HepG2 (cell line): ENCODE data around the gene CSNK1D.

Experiments
- ATF3 ChIP-seq: sonication (generic); formaldehyde crosslinking; IDR thresholded peaks from 2 replicates; pipeline ENCODE4 v1.4.0; 2020; ENCODE audit warnings: missing genetic modification reagents
- DR1 ChIP-seq: sonication (generic); formaldehyde crosslinking; IDR thresholded peaks from 2 replicates; pipeline ENCODE4 v1.8.0; 2021; ENCODE audit warnings: mild to moderate bottlenecking, missing genetic modification reagents, inconsistent platforms
- ZBTB1 ChIP-seq: sonication (generic); formaldehyde crosslinking; IDR thresholded peaks from 2 replicates; pipeline ENCODE4 v1.4.0; 2020; ENCODE audit warnings: missing genetic modification reagents, borderline replicate concordance
- TF ChIP-seq, protein P1 (sequence below): IDR thresholded peaks from 2 replicates; pipeline ENCODE4 v1.6.1; 2012; ENCODE audit warnings: inconsistent platforms
- TF ChIP-seq, protein P2 (sequence below), 2 experiments: sonication (generic) in 1 of 2; formaldehyde crosslinking in 1 of 2; IDR thresholded peaks; 2 replicates each; pipeline versions ENCODE4 v1.5.1 to v1.6.1; 2011 to 2020; ENCODE audit warnings: borderline replicate concordance in 1 of 2, low read depth in 1 of 2, low read length in 1 of 2, mild to moderate bottlenecking in 1 of 2, missing genetic modification reagents in 1 of 2, moderate library complexity in 1 of 2

DNA sequence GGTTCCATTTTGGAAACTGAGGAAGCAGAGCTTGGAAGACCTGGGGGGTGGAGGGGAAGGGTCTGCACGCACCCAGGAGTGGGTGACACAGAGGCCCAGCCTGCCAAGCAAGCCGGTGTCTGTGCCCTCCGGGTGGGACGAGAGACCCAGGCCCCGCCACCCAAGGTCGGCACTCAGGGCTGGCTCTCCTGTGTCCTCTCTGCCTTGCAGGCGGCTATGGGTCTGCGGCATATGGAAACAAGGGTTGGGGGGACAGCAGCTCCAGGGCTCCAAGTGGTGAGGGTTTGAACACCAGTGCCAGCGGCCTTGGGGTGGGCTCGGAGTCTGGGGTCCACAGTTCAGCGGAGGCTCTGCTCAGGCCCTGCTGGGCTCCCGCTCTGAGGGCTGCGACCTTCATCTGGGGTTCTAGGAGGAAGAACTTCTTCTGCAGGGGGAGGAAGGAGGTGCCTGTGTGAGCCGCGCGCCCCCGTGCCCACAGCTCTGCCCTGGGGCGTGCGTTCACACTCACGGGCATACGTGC, 48.5 kb upstream of the CSNK1D start:
- TF ChIP-seq, protein P1, sequence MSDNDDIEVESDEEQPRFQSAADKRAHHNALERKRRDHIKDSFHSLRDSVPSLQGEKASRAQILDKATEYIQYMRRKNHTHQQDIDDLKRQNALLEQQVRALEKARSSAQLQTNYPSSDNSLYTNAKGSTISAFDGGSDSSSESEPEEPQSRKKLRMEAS = no peak
- TF ChIP-seq ZBTB1 (CRISPR knock-in tag) (no peak), DR1 (no peak), ATF3 (no peak)
- TF ChIP-seq, protein P2, sequence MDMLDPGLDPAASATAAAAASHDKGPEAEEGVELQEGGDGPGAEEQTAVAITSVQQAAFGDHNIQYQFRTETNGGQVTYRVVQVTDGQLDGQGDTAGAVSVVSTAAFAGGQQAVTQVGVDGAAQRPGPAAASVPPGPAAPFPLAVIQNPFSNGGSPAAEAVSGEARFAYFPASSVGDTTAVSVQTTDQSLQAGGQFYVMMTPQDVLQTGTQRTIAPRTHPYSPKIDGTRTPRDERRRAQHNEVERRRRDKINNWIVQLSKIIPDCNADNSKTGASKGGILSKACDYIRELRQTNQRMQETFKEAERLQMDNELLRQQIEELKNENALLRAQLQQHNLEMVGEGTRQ (IDR thresholded peaks at IDR 0.05; ENCODE audit: low read depth, low read length) = no peak
- TF ChIP-seq, protein P2 (CRISPR knock-in tag; IDR thresholded peaks at IDR 0.05; ENCODE audit: borderline replicate concordance) = no peak
